ENCODE measurements around the gene TRIOBP. TPM values are rescaled to one million over a fixed set of nuclear protein-coding genes. Genes with fewer than 3 reads are reported as not detected.

The TRIOBP gene
- total RNA-seq, 1 donor from 2014 or later: 40.6 TPM

DNA sequence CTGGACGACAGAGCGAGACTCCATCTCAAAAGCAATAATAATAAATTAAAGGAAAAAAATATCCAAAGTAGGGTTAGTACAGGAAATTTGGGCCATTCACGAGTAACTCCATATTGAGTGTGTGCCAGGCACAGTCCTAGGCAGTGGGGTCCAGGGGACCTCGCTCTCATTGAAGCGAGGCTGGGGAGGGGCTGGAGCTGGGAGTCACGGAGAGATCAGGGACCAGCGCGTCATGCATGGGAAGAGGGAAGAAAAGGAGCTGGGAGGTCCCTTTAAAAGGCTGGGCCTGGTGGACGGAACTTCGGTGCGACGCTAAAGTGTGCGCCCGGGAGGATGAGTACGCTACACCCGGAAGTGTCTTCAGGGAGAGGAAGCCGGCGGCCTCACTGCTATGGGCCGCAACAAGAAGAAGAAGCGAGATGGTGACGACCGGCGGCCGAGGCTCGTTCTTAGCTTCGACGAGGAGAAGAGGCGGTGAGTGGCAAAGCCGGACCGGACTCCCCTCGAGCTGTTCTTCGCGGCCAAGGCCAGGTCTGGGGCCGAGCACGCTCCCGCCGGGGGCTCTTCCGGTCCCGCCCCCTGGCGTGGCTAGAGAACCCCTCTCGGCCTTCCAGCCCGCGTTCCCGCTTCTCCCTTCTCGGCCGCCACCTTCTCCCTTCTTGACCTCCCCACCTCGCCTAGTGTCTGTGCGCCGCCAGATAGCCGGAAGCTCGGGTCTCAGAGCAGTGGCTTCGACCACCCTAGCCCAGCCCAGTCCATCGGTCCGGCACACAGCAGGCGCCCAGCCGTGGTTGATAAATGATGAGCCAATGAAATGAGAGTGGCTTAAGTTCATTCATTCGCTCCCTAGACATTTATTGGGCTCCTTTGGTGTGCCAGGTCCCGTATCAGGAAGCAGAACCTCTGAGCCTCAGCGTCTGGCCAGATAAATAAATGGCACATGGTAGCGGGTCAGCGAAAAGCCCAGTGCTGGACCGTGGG lies 10.6 kb upstream of the TRIOBP start, which contains the start of gene NOL12:
Gene NOL12, plus strand, starts transcription at position 342 of the 981 bp plus-strand sequence. Its CDS starts 50 bp downstream, at position 392.
- H3K36me3 Mint-ChIP-seq (ENCODE audit: low read depth, unreplicated experiment): peaks cover 4% of the 10 kb centered on the region
- no peaks in the 10 kb centered on the region for H3K9me3 ChIP-seq (ENCODE audit: insufficient read depth, low read depth, low read length)
- H3K27me3 ChIP-seq (ENCODE audit: insufficient read depth, low read length): no peaks in the 10 kb centered on the region
- H3K27me3 Mint-ChIP-seq (ENCODE audit: low read depth, unreplicated experiment): no peaks in the 10 kb centered on the region
- peaks cover 4% of the 10 kb centered on the region for H3K4me1 Mint-ChIP-seq (ENCODE audit: low read depth, unreplicated experiment)
- H3K36me3 ChIP-seq (ENCODE audit: insufficient read depth, low read length): peaks cover 8% of the 10 kb centered on the region
- peaks cover 16% of the 10 kb centered on the region for H4K20me1 ChIP-seq (ENCODE audit: insufficient read depth, low read length)
- peak within 1 kb of the TSS; percentile 98 for H3K4me3 Mint-ChIP-seq (ENCODE audit: unreplicated experiment)
- peak within 1 kb of the TSS; percentile 93 for H3K9ac ChIP-seq (ENCODE audit: low read length)
- no peaks in the 10 kb centered on the region for H3K9me3 Mint-ChIP-seq (ENCODE audit: unreplicated experiment)
- peak within 1 kb of the TSS; percentile 99 for H3K4me2 ChIP-seq (ENCODE audit: low read length)
- H3K27ac Mint-ChIP-seq (ENCODE audit: unreplicated experiment): peak within 1 kb of the TSS; percentile 94
- FAIRE-seq: no peak
- H3K79me2 ChIP-seq (ENCODE audit: insufficient read depth, low read length): peaks cover 23% of the 10 kb centered on the region
- peak; percentile 83 for DNase-seq (ENCODE audit: low read depth)
- H3K4me3 ChIP-seq (ENCODE audit: insufficient read depth, low read depth, low read length): peak within 1 kb of the TSS; percentile 94
- TF ChIP-seq, protein P1, sequence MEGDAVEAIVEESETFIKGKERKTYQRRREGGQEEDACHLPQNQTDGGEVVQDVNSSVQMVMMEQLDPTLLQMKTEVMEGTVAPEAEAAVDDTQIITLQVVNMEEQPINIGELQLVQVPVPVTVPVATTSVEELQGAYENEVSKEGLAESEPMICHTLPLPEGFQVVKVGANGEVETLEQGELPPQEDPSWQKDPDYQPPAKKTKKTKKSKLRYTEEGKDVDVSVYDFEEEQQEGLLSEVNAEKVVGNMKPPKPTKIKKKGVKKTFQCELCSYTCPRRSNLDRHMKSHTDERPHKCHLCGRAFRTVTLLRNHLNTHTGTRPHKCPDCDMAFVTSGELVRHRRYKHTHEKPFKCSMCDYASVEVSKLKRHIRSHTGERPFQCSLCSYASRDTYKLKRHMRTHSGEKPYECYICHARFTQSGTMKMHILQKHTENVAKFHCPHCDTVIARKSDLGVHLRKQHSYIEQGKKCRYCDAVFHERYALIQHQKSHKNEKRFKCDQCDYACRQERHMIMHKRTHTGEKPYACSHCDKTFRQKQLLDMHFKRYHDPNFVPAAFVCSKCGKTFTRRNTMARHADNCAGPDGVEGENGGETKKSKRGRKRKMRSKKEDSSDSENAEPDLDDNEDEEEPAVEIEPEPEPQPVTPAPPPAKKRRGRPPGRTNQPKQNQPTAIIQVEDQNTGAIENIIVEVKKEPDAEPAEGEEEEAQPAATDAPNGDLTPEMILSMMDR (IDR thresholded peaks at IDR 0.05; ENCODE audit: insufficient read depth, low read depth, low read length): no peak
- no peak for TF ChIP-seq EZH2 (IDR thresholded peaks at IDR 0.05; ENCODE audit: insufficient read depth, low read length)
- H2AFZ ChIP-seq (ENCODE audit: low read depth, low read length): peak within 1 kb of the TSS; percentile 98
- peaks cover 2% of the 10 kb centered on the region for H3K4me1 ChIP-seq (ENCODE audit: insufficient read depth, low read length)
- H3K27ac ChIP-seq (ENCODE audit: low read depth, low read length): peak within 1 kb of the TSS; percentile 89

DNA sequence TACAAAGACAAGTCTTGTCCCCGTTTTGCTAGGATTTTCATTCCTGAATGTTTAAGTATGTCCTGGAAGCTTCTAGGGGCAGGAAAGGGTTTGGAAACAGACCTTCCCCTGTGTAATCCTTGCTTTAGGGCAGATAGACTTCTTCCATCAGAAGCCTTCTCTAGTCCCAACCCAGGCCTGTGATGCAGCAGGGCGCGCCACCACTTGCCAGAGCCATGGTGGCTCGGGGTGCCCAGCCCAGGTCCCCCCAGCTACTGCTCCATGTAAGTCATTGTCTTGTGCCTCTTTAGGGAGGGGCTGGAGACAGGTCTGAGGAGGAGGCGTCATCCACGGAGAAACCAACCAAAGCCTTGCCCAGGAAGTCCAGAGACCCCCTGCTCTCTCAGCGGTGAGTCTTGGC lies 6.4 kb upstream of the TRIOBP start:
- Histone ChIP-seq H3K27ac (ENCODE audit: low read depth, low read length) (no peak overlapping the region), H3K9me3 (ENCODE audit: insufficient read depth, low read depth, low read length) (no peaks in the 10 kb centered on the region), H4K20me1 (ENCODE audit: insufficient read depth, low read length) (peaks cover 14% of the 10 kb centered on the region), H3K4me1 (ENCODE audit: insufficient read depth, low read length) (no peaks in the 10 kb centered on the region), H2AFZ (ENCODE audit: low read depth, low read length) (no peak overlapping the region), H3K4me3 (ENCODE audit: insufficient read depth, low read depth, low read length) (no peak overlapping the region), H3K4me2 (ENCODE audit: low read length) (no peak overlapping the region), H3K9ac (ENCODE audit: low read length) (no peak overlapping the region), H3K36me3 (ENCODE audit: insufficient read depth, low read length) (peaks cover 13% of the 10 kb centered on the region), H3K79me2 (ENCODE audit: insufficient read depth, low read length) (peaks cover 23% of the 10 kb centered on the region), H3K27me3 (ENCODE audit: insufficient read depth, low read length) (no peaks in the 10 kb centered on the region)
- Mint-ChIP-seq H3K27me3 (ENCODE audit: low read depth, unreplicated experiment) (no peaks in the 10 kb centered on the region), H3K27ac (ENCODE audit: unreplicated experiment) (no peak overlapping the region), H3K36me3 (ENCODE audit: low read depth, unreplicated experiment) (peaks cover 14% of the 10 kb centered on the region), H3K4me1 (ENCODE audit: low read depth, unreplicated experiment) (peaks cover 1% of the 10 kb centered on the region), H3K9me3 (ENCODE audit: unreplicated experiment) (no peaks in the 10 kb centered on the region), H3K4me3 (ENCODE audit: unreplicated experiment) (no peak overlapping the region)
- DNase-seq (ENCODE audit: low read depth) (no peak), FAIRE-seq (no peak)
- TF ChIP-seq, protein P1 (IDR thresholded peaks at IDR 0.05; ENCODE audit: insufficient read depth, low read depth, low read length): no peak
- no peak for TF ChIP-seq EZH2 (IDR thresholded peaks at IDR 0.05; ENCODE audit: insufficient read depth, low read length)

Measured in astrocyte (in vitro differentiated cells and primary cell).